ENCODE measurements around the gene LST1. TPM values are rescaled to one million over a fixed set of nuclear protein-coding genes. Genes with fewer than 3 reads are reported as not detected.

The LST1 gene
- total RNA-seq, 1 donor from 2014 or later, result not detected

- Mint-ChIP-seq H3K9me3 (ENCODE audit: low read depth) (no peaks in the 10 kb centered on the region), H3K27me3 (no peaks in the 10 kb centered on the region), H3K4me3 (ENCODE audit: low read depth) (no peak within 1 kb of the TSS), H3K36me3 (ENCODE audit: insufficient read depth) (no peaks in the 10 kb centered on the region), H3K4me1 (ENCODE audit: low read depth) (peaks cover 11% of the 10 kb centered on the region), H3K27ac (peak within 1 kb of the TSS; percentile 80)
- TF ChIP-seq, protein P1, sequence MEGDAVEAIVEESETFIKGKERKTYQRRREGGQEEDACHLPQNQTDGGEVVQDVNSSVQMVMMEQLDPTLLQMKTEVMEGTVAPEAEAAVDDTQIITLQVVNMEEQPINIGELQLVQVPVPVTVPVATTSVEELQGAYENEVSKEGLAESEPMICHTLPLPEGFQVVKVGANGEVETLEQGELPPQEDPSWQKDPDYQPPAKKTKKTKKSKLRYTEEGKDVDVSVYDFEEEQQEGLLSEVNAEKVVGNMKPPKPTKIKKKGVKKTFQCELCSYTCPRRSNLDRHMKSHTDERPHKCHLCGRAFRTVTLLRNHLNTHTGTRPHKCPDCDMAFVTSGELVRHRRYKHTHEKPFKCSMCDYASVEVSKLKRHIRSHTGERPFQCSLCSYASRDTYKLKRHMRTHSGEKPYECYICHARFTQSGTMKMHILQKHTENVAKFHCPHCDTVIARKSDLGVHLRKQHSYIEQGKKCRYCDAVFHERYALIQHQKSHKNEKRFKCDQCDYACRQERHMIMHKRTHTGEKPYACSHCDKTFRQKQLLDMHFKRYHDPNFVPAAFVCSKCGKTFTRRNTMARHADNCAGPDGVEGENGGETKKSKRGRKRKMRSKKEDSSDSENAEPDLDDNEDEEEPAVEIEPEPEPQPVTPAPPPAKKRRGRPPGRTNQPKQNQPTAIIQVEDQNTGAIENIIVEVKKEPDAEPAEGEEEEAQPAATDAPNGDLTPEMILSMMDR (IDR thresholded peaks at IDR 0.05; ENCODE audit: unreplicated experiment), result no peak
- DNase-seq (ENCODE audit: low spot score, unreplicated experiment), result no peak
These were observed 28.9 kb downstream of the LST1 start, which contains the start of gene AIF1 for GRCh38 chr6:31614684-31615578. Gene AIF1, plus strand, starts transcription at chr6:31615234. Its CDS starts 96 bp downstream, at chr6:31615330.

DNA sequence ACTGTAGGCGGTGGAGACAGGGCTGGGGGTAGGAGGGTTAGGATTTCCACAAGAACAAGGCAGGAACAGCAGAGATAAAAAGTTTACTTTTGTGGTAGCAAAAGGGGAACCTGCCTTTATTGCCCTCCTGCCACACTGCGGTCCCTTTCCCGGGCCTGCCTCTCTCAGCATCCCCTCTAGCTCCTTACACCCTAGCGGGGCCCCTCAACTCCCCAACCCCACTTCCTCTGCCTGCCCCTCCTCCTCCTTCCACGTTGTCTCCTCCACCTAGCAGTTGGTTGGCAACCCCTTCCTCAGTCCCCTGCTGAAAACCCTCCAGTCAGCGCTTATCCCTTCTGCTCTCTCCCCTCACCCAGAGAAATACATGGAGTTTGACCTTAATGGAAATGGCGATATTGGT, 29.7 kb downstream of the LST1 start:
- H3K4me3 Mint-ChIP-seq (ENCODE audit: low read depth), result no peak overlapping the region

GRCh38 chr6:31617010-31617409, 30.9 kb downstream of the LST1 start:
- no peak for DNase-seq (ENCODE audit: low spot score, unreplicated experiment)
- Mint-ChIP-seq H3K4me3 (ENCODE audit: low read depth) (no peak overlapping the region), H3K27ac (no peak overlapping the region), H3K4me1 (ENCODE audit: low read depth) (peaks cover 16% of the 10 kb centered on the region), H3K36me3 (ENCODE audit: insufficient read depth) (peaks cover under 1% of the 10 kb centered on the region), H3K27me3 (no peaks in the 10 kb centered on the region), H3K9me3 (ENCODE audit: low read depth) (no peaks in the 10 kb centered on the region)
- TF ChIP-seq, protein P1 (IDR thresholded peaks at IDR 0.05; ENCODE audit: unreplicated experiment), result no peak

More for the DNA sequence above, 29.7 kb downstream of the LST1 start:
- DNase-seq (ENCODE audit: low spot score, unreplicated experiment), result no peak
- Mint-ChIP-seq H3K27ac (no peak overlapping the region), H3K4me1 (ENCODE audit: low read depth) (peaks cover 11% of the 10 kb centered on the region), H3K9me3 (ENCODE audit: low read depth) (no peaks in the 10 kb centered on the region), H3K36me3 (ENCODE audit: insufficient read depth) (no peaks in the 10 kb centered on the region), H3K27me3 (no peaks in the 10 kb centered on the region)
- TF ChIP-seq, protein P1 (IDR thresholded peaks at IDR 0.05; ENCODE audit: unreplicated experiment), result no peak

DNA sequence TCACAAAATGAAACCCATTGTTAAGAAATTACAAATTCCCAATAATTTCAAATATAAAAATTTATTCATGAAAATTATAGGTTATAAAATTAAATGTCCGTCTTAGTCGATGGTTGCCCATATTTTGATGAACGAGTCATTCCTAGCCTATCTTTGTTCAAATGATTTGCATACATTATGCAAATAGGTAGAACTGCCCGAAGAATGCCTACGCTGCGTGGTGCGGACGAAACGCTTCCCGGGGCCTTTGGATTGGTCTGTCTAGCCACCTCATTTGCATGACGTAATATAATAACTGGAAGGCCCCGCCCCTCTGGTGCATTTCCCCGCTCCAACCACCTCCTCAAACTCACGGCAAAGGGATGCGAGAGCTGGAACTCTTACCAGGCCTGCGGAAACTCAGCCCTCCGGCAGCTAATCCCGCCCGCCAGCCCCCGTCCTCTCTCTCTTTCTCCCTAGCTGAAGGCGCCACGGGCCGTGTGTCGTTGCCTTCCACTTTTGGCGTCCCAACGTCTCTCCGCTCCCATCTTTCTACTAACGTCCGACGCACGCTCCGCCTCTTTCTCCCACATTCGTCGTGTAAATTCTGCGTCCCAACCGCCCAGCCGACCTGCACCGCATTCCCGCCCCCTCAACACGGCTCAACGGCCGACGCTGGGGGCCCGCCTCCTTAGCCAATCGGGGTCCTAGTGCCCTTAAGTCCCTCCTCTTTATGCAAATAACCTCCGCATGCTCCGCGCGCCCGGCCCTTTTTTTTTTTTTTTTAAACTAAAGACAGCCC, 33.9 kb downstream of the LST1 start:
- peaks cover 13% of the 10 kb centered on the region for H3K36me3 Mint-ChIP-seq (ENCODE audit: insufficient read depth)
- peak; percentile 83 for DNase-seq (ENCODE audit: low spot score, unreplicated experiment)
- H3K27ac Mint-ChIP-seq, result peak overlapping the region; percentile 98
- H3K4me3 Mint-ChIP-seq (ENCODE audit: low read depth), result peak overlapping the region; percentile 89
- no peaks in the 10 kb centered on the region for H3K27me3 Mint-ChIP-seq
- peaks cover 15% of the 10 kb centered on the region for H3K4me1 Mint-ChIP-seq (ENCODE audit: low read depth)
- TF ChIP-seq, protein P1 (IDR thresholded peaks at IDR 0.05; ENCODE audit: unreplicated experiment), result no peak
- no peaks in the 10 kb centered on the region for H3K9me3 Mint-ChIP-seq (ENCODE audit: low read depth)
